ENCODE measurements around the gene FNDC5. TPM values are rescaled to one million over a fixed set of nuclear protein-coding genes. Genes with fewer than 3 reads are reported as not detected.
"Not testable (repeated sequence)": the region's sequence is repeated elsewhere in the genome, so short reads cannot be mapped to it uniquely, and the experiment has no call there.

Gene FNDC5
- total RNA-seq, 2 donors from 2014 or later: 6.2 to 18.8 TPM

GRCh38 chr1:32915766-32916706 lies 45.3 kb upstream of the FNDC5 start:
- H3K4me3 ChIP-seq: no peak overlapping the region
- no peaks in the 10 kb centered on the region for H3K27me3 ChIP-seq (replicated peaks; ENCODE audit: insufficient read depth)
- TF ChIP-seq CTCF (IDR thresholded peaks at IDR 0.05): no peak
- H3K36me3 ChIP-seq: no peaks in the 10 kb centered on the region
- ATAC-seq (ENCODE audit: insufficient number of reproducible peaks, low FRiP score, low read depth): no peak
- no peak overlapping the region for H3K27ac ChIP-seq
- peaks cover 0 to 7% of the 10 kb centered on the region in 2 donors for H3K4me1 ChIP-seq (ENCODE audit: control insufficient read depth in 1 of 2, low read depth in 2 of 2)
- H3K9me3 ChIP-seq: no peaks in the 10 kb centered on the region
- no peak for DNase-seq (ENCODE audit: low spot score)

- H3K27me3 ChIP-seq (replicated peaks; ENCODE audit: insufficient read depth): no peaks in the 10 kb centered on the region
- H3K9me3 ChIP-seq: no peaks in the 10 kb centered on the region
- H3K27ac ChIP-seq: no peak overlapping the region
- no peaks in the 10 kb centered on the region for H3K4me1 ChIP-seq (ENCODE audit: control insufficient read depth in 1 of 2, low read depth in 2 of 2)
- TF ChIP-seq CTCF (IDR thresholded peaks at IDR 0.05): no peak
- ATAC-seq (ENCODE audit: insufficient number of reproducible peaks, low FRiP score, low read depth): no peak
- H3K36me3 ChIP-seq: no peaks in the 10 kb centered on the region
- no peak for DNase-seq (ENCODE audit: low spot score)
- H3K4me3 ChIP-seq: no peak overlapping the region
Measured at GRCh38 chr1:32910319-32910718, 39.6 kb upstream of the FNDC5 start.

- Histone ChIP-seq H3K4me3 (no peak overlapping the region), H3K27me3 (replicated peaks; ENCODE audit: insufficient read depth) (no peaks in the 10 kb centered on the region), H3K27ac (no peak overlapping the region), H3K36me3 (no peaks in the 10 kb centered on the region), H3K9me3 (no peaks in the 10 kb centered on the region), H3K4me1 (ENCODE audit: control insufficient read depth in 1 of 2, low read depth in 2 of 2) (no peaks in the 10 kb centered on the region)
- no peak for TF ChIP-seq CTCF (IDR thresholded peaks at IDR 0.05)
- DNase-seq (ENCODE audit: low spot score): no peak
- no peak for ATAC-seq (ENCODE audit: insufficient number of reproducible peaks, low FRiP score, low read depth)
Measured at GRCh38 chr1:32907435-32907834, 36.7 kb upstream of the FNDC5 start.

GRCh38 chr1:32906654-32907053 lies 35.9 kb upstream of the FNDC5 start:
- Histone ChIP-seq H3K27me3 (replicated peaks; ENCODE audit: insufficient read depth) (no peaks in the 10 kb centered on the region), H3K27ac (no peak overlapping the region)
- no peak for DNase-seq (ENCODE audit: low spot score)

GRCh38 chr1:32905588-32905987 lies 34.9 kb upstream of the FNDC5 start:
- not testable (repeated sequence) for H3K27ac ChIP-seq; H3K36me3 ChIP-seq; DNase-seq (ENCODE audit: low spot score)

More at GRCh38 chr1:32906654-32907053, 35.9 kb upstream of the FNDC5 start:
- Histone ChIP-seq H3K4me3 (no peak overlapping the region), H3K36me3 (no peaks in the 10 kb centered on the region), H3K4me1 (ENCODE audit: control insufficient read depth in 1 of 2, low read depth in 2 of 2) (peaks cover 0 to 1% of the 10 kb centered on the region in 2 donors), H3K9me3 (no peaks in the 10 kb centered on the region)
- TF ChIP-seq CTCF (IDR thresholded peaks at IDR 0.05): no peak
- no peak for ATAC-seq (ENCODE audit: insufficient number of reproducible peaks, low FRiP score, low read depth)

More at GRCh38 chr1:32905588-32905987, 34.9 kb upstream of the FNDC5 start:
- H3K4me1 ChIP-seq (ENCODE audit: control insufficient read depth in 1 of 2, low read depth in 2 of 2); H3K9me3 ChIP-seq; H3K4me3 ChIP-seq; H3K27me3 ChIP-seq (replicated peaks; ENCODE audit: insufficient read depth); ATAC-seq (ENCODE audit: insufficient number of reproducible peaks, low FRiP score, low read depth): not testable (repeated sequence)

All from thoracic aorta (tissue), 2 donors.